GM19043 (cell line): Measurements from ENCODE around the gene LAIR2.
A peak's percentile ranks its signal among the peaks of the same experiment; 100 is the strongest.
"Not testable (repeated sequence)": the region's sequence is repeated elsewhere in the genome, so short reads cannot be mapped to it uniquely, and the experiment has no call there.

Experiments used
- ATAC-seq: cut with Tn5 transposase; IDR thresholded peaks from one replicate; pipeline ENCODE4 v1.9.1; 2021; ENCODE audit warnings: low read depth; ENCODE audit not compliant: unreplicated experiment

Gene LAIR2

DNA sequence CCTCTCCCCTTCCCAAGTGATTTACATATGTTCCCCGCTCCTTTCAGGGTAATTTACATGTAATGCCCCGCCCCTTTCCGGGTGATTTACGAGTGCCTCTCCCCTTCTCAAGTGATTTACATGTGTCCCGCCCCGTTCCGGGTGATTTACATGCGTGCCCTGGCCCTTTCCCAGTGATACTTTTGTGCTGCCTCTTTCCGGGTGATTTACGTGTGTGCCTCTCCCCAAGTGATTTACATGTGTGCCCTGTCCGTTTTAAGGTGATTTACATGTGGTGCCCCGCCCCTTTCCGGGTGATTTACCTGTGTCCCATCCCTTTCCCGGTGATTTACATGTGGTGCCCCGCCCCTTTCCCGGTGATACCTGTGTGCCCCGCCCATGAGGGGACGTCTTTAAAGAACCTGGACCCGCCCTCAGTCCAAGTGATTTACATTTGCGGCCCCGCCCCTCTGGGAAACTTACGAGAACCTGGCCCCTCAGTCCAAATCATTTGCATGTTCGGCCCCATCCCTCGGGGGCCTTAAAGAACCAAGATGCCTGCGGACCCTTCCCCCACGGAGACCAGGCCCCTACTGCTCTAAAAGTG, 38.5 kb upstream of the LAIR2 start:
- ATAC-seq, result peak; percentile 32

DNA sequence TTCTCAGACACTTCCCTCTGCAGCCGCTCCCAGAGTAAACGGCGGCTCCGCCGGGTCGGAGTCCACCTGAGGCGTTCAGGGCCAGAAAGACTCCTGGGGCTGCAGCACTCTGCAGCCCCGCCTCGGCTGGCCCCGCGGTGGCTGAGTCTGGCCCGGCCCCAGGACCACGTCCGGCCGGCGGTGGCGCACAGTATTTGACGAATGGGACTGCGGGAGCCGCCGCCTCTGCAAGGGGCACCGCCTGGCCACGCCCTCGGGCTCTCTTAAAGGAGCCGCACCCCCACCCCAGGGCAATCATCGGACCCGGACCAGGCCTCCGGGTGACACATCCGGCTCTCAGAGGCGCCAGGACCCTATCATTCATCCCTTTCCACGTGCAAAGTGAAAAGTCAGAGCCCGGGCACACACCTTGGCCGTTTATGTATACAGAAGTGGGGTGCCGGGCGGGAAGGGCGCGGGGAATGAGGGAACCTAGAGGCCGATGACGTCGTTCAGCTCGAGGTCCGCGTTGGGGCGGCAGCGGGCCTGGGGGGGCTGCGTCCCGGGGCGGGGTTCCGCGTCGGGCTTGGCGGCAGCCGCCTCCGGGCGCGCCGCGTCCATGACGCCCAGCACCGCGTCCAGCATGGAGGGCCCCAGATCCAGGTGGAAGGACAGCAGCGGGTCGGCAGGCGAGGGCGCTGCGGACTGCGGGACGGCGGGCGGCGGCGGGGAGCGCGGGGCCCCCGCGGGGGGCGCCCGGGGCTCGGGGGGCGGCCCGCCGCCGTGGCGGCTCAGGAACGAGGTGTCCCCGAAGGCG, 37.8 kb upstream of the LAIR2 start:
- ATAC-seq, result peak; percentile 41

DNA sequence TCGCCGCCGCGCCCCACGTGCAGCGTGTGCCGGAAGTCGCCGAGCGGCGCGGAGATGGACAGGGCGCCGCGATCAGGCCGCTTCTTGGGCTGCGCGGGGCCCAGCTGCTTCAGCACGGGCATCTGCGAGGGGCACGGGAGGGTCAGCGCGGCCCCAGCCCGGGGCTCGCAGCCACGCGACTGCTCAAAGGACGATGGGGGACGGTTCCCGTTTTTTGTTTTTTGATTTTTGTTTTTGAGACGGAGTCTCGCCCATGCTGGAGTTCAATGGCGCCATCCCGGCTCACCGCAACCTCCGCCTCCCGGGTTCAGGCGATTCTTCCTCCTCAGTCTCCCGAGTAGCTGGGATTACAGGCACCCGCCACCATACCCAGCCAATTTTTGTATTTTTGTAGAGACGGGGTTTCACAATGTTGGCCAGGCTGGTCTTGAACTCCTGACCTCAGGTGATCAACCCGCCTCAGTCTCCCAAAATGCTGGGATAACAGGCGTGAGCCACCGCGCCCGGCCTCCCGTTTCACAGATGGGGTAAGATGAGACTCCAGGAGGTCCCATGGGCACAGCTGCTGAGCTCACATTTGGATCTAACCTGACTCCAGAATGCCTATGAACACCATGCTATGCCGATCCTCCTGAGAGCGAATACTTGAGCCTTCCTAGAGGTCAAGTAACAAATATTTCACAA, 37.1 kb upstream of the LAIR2 start:
- ATAC-seq, result no peak

DNA sequence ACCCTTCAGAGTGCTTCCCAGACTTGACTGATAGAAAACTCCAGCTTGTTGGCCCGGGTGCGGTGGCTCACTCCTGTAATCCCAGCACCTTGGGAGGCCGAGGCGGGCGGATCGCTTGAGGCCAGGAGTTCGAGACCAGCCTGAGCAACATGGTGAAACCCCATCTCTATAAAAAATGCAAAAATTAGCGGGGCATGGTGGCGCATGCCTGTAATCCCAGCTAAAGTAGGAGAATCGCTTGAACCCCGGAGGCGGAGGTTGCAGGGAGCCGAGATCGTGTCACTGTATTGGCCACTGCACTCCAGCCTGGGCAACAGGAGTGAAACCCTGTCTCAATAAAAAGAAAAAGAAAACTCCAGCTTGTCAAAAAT, 36.5 kb upstream of the LAIR2 start:
- not testable (repeated sequence) for ATAC-seq

DNA sequence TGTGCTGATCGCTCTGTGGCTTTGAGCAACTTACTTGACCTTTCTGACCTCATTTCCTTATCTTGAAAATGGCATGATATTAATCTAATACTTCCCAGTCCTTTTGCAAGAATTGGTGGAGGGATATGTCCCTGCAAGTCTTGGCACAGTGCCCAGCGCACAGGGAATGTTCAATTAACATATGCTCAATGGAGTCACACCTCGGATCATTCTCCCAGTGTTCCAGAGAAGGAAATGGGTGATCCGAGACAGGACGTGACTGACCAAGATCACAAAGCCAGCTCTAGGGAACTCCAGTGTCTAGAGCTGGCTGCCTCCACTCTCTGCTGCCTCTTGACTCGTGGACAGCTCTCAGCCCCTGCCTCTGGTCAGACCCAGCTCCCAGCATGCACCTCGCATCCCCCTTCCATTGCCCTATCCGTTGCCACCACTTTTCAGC, 33.1 kb upstream of the LAIR2 start:
- no peak for ATAC-seq

DNA sequence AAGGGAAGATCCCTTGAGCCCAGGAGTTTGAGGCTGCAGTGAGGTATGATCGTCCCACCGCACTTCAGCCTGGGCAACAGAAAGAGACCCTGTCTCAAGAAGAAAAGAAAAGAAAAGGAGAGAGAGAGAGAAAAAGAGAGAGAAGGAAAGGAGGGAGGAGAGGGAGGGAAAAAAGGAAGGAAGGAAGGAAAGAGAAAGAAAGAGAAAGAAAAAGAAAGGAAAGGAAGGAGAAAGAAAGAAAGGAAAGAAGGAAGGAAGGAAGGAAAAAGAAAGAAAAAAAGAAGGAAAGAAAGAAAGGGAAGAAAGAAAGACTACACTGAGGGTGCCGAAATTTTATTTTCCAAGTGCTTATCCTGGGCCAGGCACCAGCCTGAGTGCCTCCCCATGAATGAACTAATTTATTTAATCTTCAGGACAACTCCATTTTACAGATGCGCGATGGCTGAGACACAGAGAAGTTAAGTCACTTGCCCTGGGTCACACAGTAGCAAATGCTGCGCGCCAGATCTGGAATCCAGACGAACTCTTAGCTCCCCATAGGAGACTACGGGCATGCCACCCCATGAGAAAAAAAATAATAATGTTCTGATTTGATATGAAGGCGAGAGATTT, 32.2 kb upstream of the LAIR2 start:
- ATAC-seq, result no peak

DNA sequence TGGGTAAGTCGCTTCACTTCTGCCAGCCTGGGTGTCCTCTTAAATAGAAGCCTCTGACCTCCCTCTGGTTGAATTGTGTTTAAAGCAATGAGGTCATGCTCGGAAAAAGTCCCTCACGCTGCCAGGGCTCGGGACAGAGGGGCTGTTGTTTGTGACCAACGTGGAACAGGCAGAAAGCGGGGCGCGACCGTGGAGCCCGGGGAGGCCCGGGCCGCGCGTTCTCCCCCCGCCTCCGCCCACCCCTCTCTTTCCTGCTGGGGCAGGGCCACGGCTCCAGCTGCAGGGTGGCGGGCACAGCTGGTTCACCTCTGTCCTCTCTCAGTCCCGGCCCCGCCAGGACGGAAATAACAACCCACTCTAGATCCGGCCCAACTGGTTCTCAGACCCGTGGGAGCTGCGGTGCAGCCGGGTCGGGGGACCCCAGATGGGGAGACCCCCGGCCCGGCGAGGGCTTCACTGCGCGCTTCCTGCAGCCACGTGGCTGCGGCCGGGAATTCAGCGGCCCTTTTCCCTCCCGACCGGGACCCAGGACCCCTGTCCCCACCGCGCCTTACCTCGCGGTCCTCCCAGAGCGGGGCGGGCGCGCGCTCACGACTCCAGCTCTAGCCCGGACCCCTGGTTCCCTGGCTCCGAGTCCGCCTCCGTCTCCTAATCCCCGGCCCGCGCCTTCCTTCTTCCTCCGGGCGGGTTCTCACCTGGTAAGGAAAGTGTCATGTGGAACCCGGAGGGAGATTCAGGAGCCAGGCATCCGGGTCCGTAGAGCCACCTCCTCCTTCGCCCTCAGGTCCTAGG, 31.4 kb upstream of the LAIR2 start:
- ATAC-seq, result no peak

DNA sequence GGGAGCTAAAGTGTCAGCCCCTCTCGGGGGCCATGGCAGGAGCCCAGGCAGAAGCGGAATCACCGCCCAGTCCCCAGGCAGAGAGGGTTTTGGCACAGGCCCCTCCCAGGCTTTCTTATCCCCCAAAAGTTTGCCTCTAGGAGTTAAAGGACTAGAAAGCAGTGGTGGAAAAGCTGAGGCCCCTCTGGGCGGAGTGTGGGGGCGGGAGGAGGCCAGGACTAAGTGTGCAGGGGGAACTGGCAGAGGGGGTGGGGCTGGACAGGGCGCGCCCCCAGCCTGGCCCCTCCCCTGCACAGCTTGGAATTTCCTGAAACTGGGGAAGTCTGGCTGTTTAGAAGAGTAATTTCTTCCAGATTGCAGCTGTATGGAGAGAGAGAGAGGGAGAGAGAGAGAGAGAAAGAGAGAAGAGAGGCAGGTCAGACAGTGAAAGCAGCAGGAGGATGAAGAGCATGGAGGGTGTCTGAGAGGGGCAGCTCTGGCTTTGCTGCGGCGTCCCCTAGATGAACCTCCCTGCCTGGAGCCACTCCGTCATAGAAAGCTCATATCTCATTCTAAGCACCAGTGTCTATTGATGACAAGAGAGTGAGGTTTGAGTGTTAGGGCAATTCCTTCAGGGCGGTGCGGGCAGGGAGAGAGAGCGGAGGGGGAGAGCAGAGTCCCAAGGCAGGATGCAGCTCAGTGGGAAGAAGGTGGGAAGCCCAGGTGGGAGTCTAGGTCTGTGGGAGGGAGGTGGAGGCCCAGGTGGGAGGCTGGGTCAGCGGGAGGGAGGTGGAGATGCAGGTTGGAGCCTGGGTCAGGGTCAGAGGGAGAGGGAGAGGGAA, 29.4 kb upstream of the LAIR2 start, which contains the start of gene CDC42EP5:
CDC42EP5 (minus strand) TSS at position 226 of the 821 bp plus-strand sequence. CDS start 7,749 bp downstream, outside the sequence.
- ATAC-seq, result no peak

DNA sequence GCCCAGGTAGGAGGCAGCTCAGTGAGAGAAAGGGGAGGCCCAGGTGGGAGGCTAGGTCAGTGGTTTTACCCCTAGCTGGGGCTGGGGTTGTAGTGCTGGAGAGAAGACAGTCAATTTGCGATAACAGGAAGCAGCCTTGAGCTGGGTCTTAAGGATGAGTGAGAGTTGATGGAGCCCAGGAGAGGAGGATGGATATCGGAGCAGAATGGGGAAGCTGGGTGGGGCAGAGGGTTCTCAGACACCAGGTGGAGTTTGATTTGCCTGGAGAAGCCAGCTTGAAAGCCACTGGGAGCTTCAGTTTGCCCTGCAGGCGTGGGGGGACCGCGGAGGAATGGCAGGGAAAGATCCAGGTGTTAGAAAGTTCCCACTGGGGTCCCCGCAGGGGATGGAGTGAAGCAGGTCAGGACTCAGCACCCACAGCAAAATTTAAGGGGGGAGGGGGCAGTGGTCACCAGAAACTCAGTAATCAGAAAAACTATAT, 28.7 kb upstream of the LAIR2 start:
- no peak for ATAC-seq

DNA sequence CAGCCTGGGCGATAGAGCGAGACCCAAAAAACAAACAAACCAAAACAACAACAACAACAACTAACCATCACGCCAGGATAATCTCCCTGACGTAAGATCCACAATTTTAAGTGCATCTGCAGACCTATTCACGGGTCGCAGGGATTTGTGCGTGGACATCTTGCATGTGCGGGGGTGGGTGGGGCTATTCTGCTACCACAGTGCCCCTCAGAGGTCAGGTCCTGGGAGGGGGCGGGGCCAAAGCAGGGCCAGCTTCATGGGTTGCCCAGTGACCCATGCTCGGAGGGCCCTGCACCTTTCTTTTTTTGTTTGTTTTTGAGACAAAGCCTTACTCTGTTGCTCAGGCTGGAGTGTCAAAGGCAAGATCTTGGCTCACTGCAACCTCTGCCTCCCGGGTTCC, 26.9 kb upstream of the LAIR2 start:
- ATAC-seq, result no peak

DNA sequence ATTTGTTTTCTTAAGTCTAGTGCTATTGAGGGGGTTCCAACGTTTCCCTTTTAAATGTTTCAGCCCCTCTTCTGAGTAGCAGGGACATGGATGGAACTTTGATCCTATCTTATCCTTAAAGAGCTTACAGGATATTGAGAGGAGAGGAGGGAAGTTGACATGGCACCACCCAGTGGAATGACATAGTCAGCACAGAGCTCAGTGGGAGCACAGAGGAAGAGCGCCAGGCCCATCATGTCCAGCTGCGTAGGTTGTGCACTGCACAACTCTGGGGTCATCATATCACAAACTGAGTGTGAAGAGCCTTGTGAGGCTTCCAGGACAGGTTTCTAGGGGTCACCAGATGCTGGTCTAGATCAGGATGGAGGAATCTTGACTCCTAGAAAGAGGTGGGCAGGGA, 25.0 kb upstream of the LAIR2 start:
- no peak for ATAC-seq

DNA sequence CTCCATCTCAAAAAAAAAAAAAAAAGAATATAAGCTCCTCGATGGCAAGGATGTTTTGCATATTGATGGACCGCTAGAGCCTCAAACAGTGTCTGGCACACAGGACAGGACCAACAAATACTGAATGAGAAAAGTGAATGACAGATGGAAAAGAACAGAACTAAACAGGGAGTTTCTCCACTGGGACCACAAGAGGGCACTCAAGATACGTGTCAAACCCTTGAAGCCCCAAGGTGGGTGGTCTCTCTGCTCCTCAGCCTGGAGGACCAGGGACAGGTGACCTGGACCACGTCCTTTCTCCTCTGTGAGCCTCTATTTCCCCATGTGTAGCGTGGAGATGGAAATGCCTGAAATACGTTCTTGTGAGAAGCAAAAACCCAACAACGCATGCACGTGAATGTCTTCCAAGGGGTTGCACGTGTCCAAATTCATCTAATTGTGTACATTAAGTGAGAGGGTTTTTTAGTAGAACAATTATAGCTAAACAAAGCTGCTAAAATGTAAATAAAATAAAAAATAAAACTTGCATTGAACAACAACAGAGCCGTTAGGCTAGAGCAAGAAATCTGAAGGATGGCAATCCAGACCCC, 23.9 kb upstream of the LAIR2 start:
- no peak for ATAC-seq

DNA sequence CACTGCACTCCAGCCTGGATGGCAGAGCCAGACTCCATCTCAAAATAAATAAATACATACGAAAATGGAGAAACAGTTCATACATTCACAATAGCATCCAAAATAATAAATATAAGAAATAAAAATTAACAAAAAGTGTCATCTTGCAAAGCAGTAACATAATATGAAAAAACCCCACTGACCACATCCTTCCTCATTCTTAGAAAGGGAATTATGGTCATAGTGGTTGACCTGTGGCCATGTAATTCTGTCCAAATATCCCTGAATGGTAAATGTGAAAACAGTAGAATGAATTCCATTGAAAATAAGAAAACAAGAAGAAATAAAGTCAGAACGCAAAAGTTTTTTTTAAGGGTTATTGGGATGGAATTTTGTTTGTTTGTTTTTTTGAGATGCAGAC, 22.6 kb upstream of the LAIR2 start:
- no peak for ATAC-seq

DNA sequence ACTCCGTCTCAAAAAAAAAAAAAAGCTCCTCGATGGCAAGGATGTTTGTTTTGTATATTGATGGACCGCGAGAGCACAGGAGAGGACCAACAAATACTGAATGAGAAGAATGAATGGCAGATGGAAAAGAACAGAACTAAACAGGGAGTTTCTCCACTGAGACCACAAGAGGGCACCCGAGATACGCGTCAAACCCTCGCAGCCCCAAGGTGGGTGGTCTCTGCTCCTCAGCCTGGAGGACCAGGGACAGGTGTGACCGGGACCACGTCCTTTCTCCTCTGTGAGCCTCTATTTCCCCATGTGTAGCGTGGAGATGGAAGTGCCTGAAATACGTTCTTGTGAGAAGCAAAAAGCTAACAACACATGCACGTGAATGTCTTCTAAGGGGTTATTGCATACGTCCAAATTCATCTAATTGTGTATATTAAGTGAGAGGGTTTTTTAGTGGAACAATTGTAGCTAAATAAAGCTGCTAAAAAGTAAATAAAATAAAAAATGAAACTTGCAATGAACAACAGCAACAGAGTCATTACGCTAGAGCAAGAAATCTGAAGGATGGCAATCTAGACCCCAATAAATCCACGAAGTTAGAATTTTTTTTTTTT, 21.2 kb upstream of the LAIR2 start:
- ATAC-seq, result no peak

DNA sequence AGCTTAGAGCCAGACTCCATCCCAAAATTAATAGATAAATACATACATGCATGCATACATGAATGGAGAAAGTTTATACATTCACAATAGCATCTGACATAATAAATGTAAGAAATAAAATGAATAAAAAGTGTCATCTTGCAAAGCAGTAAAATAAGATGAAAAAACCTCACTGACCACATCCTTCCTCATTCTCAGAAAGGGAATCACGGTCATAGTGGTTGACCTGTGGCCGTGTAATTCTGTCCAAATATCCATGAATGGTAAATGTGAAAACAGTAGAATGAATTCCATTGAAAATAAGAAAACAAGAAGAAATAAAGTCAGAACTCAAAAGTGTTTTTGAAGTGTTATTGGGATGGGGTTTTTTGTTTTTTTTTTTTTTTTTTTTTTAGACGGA, 19.7 kb upstream of the LAIR2 start:
- ATAC-seq, result no peak

DNA sequence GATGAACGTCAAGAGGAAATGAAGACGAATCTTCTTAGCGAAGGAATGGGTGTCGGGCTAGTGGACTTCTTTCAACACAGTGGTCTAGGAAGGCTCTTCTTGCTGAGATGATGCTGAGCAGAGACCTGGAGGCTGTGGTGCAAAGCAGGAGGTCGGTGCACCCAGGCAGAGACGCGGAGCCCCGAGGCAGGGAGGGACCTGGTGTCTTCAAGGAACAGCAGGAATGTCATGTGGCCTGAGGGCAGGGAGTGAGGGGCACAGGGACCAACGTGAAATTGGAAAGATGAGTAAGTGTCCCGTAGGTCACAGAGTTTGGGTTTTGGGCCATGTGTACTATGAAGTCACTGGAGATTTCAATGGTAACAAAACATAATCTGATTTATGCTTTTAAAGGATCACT, 18.2 kb upstream of the LAIR2 start:
- ATAC-seq, result no peak

DNA sequence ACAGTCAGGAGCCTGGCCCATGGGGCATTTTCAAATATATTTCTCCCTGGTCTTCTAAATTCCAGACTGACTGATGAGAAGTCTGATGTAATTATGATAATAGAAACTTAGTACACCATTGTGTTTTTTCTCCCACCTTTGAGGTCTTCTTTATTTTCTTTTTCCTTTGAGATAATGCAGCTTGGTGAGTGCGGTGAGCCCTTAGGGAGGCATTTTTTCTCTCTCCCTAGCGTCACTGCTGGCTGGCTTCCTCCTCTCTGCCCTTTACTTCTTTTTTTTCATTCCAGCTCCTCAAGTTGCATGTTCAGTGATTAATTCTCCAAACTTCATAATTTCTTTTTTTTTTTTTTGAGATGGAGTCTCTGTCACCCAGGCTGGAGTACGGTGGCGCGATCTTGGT, 16.8 kb upstream of the LAIR2 start:
- no peak for ATAC-seq

DNA sequence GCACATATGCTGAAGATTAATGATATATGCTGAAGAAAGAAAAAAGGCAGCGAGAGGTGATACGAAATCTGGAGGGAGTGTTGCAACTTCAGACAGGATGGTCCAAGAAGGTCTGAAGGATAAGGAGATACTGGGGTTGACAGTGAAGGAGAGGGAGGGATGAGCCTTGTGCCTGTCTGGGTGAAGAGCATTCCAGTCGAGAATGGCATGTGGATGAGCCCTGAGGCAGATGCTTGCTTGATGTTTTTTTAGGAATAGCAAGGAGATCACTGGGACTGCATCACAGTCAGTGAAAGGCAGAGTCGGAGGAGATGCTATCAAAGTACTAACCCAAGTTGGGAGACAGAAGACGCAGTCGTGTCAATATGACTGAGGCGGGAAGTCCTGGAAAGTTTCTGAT, 13.3 kb upstream of the LAIR2 start:
- ATAC-seq, result no peak

DNA sequence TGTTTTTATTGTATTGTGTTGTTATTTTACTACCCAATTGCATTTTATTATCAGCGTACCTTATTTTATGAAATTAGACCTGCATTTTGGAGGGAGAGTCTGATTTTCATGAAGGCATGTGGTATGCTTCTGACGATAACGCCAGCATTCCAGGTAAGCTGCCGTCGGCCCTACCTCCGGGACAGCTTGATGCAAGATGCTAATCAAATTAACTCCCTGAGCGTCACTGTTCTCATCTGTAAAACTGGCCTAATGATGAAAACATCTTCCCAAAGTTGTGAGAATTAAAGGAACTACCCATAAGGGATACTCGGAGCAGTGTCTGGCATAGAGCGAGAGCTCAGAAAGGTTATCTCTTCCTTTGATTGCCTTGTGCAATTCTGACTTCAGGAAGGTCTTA, 12.9 kb upstream of the LAIR2 start:
- no peak for ATAC-seq
